TTC549 (cell line): Measurements from ENCODE around the gene MTA3.
"Not testable (repeated sequence)": the region's sequence is repeated elsewhere in the genome, so short reads cannot be mapped to it uniquely, and the experiment has no call there.

ENCODE experiments used
- FAIRE-seq: peaks from 2 replicates; lab custom pipeline; 2012; peaks lifted over from hg19 to GRCh38; lab: Jason Lieb, UNC

MTA3 gene

GRCh38 chr2:42567806-42568400, 529 bp upstream of the MTA3 start:
- no peak for FAIRE-seq

- no peak for FAIRE-seq
These were observed 782 bp downstream of the MTA3 start for GRCh38 chr2:42569116-42569711.

- FAIRE-seq = no peak
These were observed 1.5 kb downstream of the MTA3 start for GRCh38 chr2:42569883-42570282.

- no peak for FAIRE-seq
These were observed 4.1 kb downstream of the MTA3 start for GRCh38 chr2:42572297-42573081.

GRCh38 chr2:42573256-42573655, 4.8 kb downstream of the MTA3 start:
- FAIRE-seq = no peak

GRCh38 chr2:42575458-42576064, 7.1 kb downstream of the MTA3 start:
- no peak for FAIRE-seq

GRCh38 chr2:42578621-42579020, 10.2 kb downstream of the MTA3 start:
- no peak for FAIRE-seq

GRCh38 chr2:42581257-42581656, 12.8 kb downstream of the MTA3 start:
- no peak for FAIRE-seq

- not testable (repeated sequence) for FAIRE-seq
These were observed 16.2 kb downstream of the MTA3 start for GRCh38 chr2:42584628-42585027.

- FAIRE-seq = no peak
These were observed 17.3 kb downstream of the MTA3 start for GRCh38 chr2:42585779-42586178.

- no peak for FAIRE-seq
These were observed 19.2 kb downstream of the MTA3 start for GRCh38 chr2:42587526-42588117.

GRCh38 chr2:42588121-42588520, 19.7 kb downstream of the MTA3 start:
- FAIRE-seq = no peak

GRCh38 chr2:42590176-42590575, 21.7 kb downstream of the MTA3 start:
- FAIRE-seq = no peak

GRCh38 chr2:42593282-42593681, 24.9 kb downstream of the MTA3 start:
- FAIRE-seq = no peak

- no peak for FAIRE-seq
These were observed 30.2 kb downstream of the MTA3 start for GRCh38 chr2:42598656-42599055.

- no peak for FAIRE-seq
These were observed 32.6 kb downstream of the MTA3 start for GRCh38 chr2:42601076-42601475.

- no peak for FAIRE-seq
These were observed 33.9 kb downstream of the MTA3 start for GRCh38 chr2:42602218-42602875.

GRCh38 chr2:42602876-42603219, 34.4 kb downstream of the MTA3 start:
- no peak for FAIRE-seq

- not testable (repeated sequence) for FAIRE-seq
These were observed 36.0 kb downstream of the MTA3 start for GRCh38 chr2:42604341-42604867.

GRCh38 chr2:42606166-42606565, 37.7 kb downstream of the MTA3 start:
- FAIRE-seq = not testable (repeated sequence)

- no peak for FAIRE-seq
These were observed 38.7 kb downstream of the MTA3 start for GRCh38 chr2:42607101-42607637.
